Measurements from ENCODE around the gene PTX4.

Gene PTX4

GRCh38 chr16:1488619-1489018 is at the start of gene PTX4:
TSS of gene PTX4 (minus strand) at chr16:1488944. CDS start at chr16:1488909, 35 bp downstream.
- no peak for DNase-seq

- no peak for DNase-seq
These were observed 49.1 kb upstream of the PTX4 start for GRCh38 chr16:1537763-1538289.

- DNase-seq: no peak
These were observed 48.4 kb upstream of the PTX4 start for GRCh38 chr16:1537138-1537577.

- no peak for DNase-seq
These were observed 47.9 kb upstream of the PTX4 start for GRCh38 chr16:1536601-1537000.

GRCh38 chr16:1535391-1536291 is 46.9 kb upstream of the PTX4 start:
- DNase-seq: no peak

- no peak for DNase-seq
These were observed 45.6 kb upstream of the PTX4 start for GRCh38 chr16:1534021-1535020.

- DNase-seq: no peak
These were observed 44.8 kb upstream of the PTX4 start, which contains the start of gene TMEM204 for GRCh38 chr16:1533443-1533951. TSS of gene TMEM204 (plus strand) at chr16:1533666. CDS start at chr16:1534276, 610 bp downstream.

GRCh38 chr16:1532771-1533170 is 44.0 kb upstream of the PTX4 start:
- no peak for DNase-seq

GRCh38 chr16:1532081-1532760 is 43.5 kb upstream of the PTX4 start:
- no peak for DNase-seq

GRCh38 chr16:1531638-1531910 is 42.8 kb upstream of the PTX4 start:
- DNase-seq: no peak

GRCh38 chr16:1530883-1531637 is 42.3 kb upstream of the PTX4 start:
- DNase-seq: no peak

- DNase-seq: no peak
These were observed 41.7 kb upstream of the PTX4 start for GRCh38 chr16:1530349-1530882.

- DNase-seq: no peak
These were observed 40.3 kb upstream of the PTX4 start for GRCh38 chr16:1528921-1529537.

- DNase-seq: no peak
These were observed 39.4 kb upstream of the PTX4 start for GRCh38 chr16:1527836-1528811.

GRCh38 chr16:1526608-1527555 is 38.1 kb upstream of the PTX4 start:
- no peak for DNase-seq

- no peak for DNase-seq
These were observed 37.3 kb upstream of the PTX4 start for GRCh38 chr16:1525871-1526607.

- no peak for DNase-seq
These were observed 35.6 kb upstream of the PTX4 start for GRCh38 chr16:1524366-1524765.
